HEK293 (cell line): ENCODE measurements around the gene NLRX1.

Experiments
- CTCF ChIA-PET: fragments of 350-600 bp; formaldehyde crosslinking; extraction: SDS; loops from one replicate; lab custom pipeline; 2021; ENCODE audit warnings: antibody characterized with exemption; lab: Yijun Ruan, JAX
- POLR2A ChIA-PET: fragments of 300-600 bp; formaldehyde crosslinking; extraction: SDS; loops from one replicate; lab custom pipeline; 2020; ENCODE audit warnings: antibody characterized with exemption, inconsistent platforms; lab: Yijun Ruan, JAX
- H3K27ac ChIP-seq: fragments of 200-500 bp; sonication (Bioruptor generic); 2 replicates; pipeline ENCODE4 v1.5.1; 2014; ENCODE audit warnings: low read depth, low read length, control low read depth, inconsistent platforms; ENCODE audit errors: extremely low read depth
- H3K36me3 ChIP-seq, 2 experiments: fragments of 200-500 bp in 1 of 2; sonication (Bioruptor generic) in 1 of 2; 1 replicate in 1 of 2; 2 replicates in 1 of 2; pipeline ENCODE4 v1.5.1; 2014 to 2017; ENCODE audit warnings: inconsistent platforms in 2 of 2, low read length in 2 of 2; ENCODE audit not compliant: control insufficient read depth in 2 of 2, insufficient read depth in 1 of 2
- H3K4me1 ChIP-seq: fragments of 200-500 bp; sonication (Bioruptor generic); 2 replicates; pipeline ENCODE4 v1.5.1; 2014; ENCODE audit warnings: mild to moderate bottlenecking, low read length, inconsistent platforms; ENCODE audit not compliant: control insufficient read depth, insufficient read depth
- H3K4me3 ChIP-seq: 2 replicates; pipeline ENCODE4 v1.5.1; 2011; ENCODE audit warnings: low read depth, mild to moderate bottlenecking, control low read depth, low read length, moderate library complexity
- H3K9me3 ChIP-seq: fragments of 200-500 bp; sonication (Bioruptor generic); 2 replicates; pipeline ENCODE4 v1.5.1; 2014; ENCODE audit warnings: low read depth, low read length, inconsistent platforms; ENCODE audit not compliant: control insufficient read depth, insufficient read depth
- BCL11A ChIP-seq: fragments of 450-650 bp; formaldehyde crosslinking; IDR thresholded peaks from 2 replicates; pipeline ENCODE4 v1.5.1; 2016; ENCODE audit warnings: low read depth, missing biosample characterization, missing genetic modification characterization
- EGR2 ChIP-seq: fragments of 450-650 bp; formaldehyde crosslinking; IDR thresholded peaks from 2 replicates; pipeline ENCODE4 v1.5.1; 2016; ENCODE audit warnings: low read depth, missing biosample characterization, missing genetic modification characterization
- KLF17 ChIP-seq: fragments of 450-650 bp; formaldehyde crosslinking; IDR thresholded peaks from 2 replicates; pipeline ENCODE4 v1.5.1; 2016; ENCODE audit warnings: missing biosample characterization, missing genetic modification characterization
- KLF8 ChIP-seq: fragments of 450-650 bp; formaldehyde crosslinking; IDR thresholded peaks from 2 replicates; pipeline ENCODE4 v1.5.1; 2016; ENCODE audit warnings: missing biosample characterization, missing genetic modification characterization
- ZBTB17 ChIP-seq: fragments of 450-650 bp; formaldehyde crosslinking; IDR thresholded peaks from 2 replicates; pipeline ENCODE4 v1.5.1; 2016; ENCODE audit warnings: missing biosample characterization, missing genetic modification characterization
- ZBTB20 ChIP-seq: fragments of 450-650 bp; formaldehyde crosslinking; IDR thresholded peaks from 2 replicates; pipeline ENCODE4 v1.5.1; 2016; ENCODE audit warnings: missing biosample characterization, missing genetic modification characterization
- ZBTB48 ChIP-seq: fragments of 450-650 bp; formaldehyde crosslinking; IDR thresholded peaks from 2 replicates; pipeline ENCODE4 v1.5.1; 2016; ENCODE audit warnings: missing biosample characterization, missing genetic modification characterization
- ZFHX2 ChIP-seq: fragments of 450-650 bp; formaldehyde crosslinking; conservative IDR thresholded peaks from 2 replicates; pipeline ENCODE4 v1.5.1; 2016; ENCODE audit warnings: missing biosample characterization, missing genetic modification characterization
- ZIC2 ChIP-seq: fragments of 450-650 bp; formaldehyde crosslinking; IDR thresholded peaks from 2 replicates; pipeline ENCODE4 v1.5.1; 2016; ENCODE audit warnings: missing biosample characterization, missing genetic modification characterization
- ZNF155 ChIP-seq: fragments of 450-650 bp; formaldehyde crosslinking; IDR thresholded peaks from 2 replicates; pipeline ENCODE4 v1.5.1; 2016; ENCODE audit warnings: missing biosample characterization, missing genetic modification characterization
- ZNF16 ChIP-seq: fragments of 450-650 bp; formaldehyde crosslinking; IDR thresholded peaks from 2 replicates; pipeline ENCODE4 v1.5.1; 2016; ENCODE audit warnings: low read depth, missing biosample characterization, missing genetic modification characterization
- ZNF341 ChIP-seq: fragments of 450-650 bp; formaldehyde crosslinking; IDR thresholded peaks from 2 replicates; pipeline ENCODE4; 2016; ENCODE audit warnings: low read depth, missing biosample characterization, missing genetic modification characterization
- ZNF362 ChIP-seq: fragments of 450-650 bp; formaldehyde crosslinking; IDR thresholded peaks from 2 replicates; pipeline ENCODE4 v1.5.1; 2016; ENCODE audit warnings: missing biosample characterization, missing genetic modification characterization
- ZNF398 ChIP-seq: fragments of 450-650 bp; formaldehyde crosslinking; IDR thresholded peaks from 2 replicates; pipeline ENCODE4 v1.5.1; 2017; ENCODE audit warnings: missing biosample characterization, missing genetic modification characterization
- ZNF48 ChIP-seq: fragments of 450-650 bp; formaldehyde crosslinking; IDR thresholded peaks from 2 replicates; pipeline ENCODE4 v1.5.1; 2016; ENCODE audit warnings: missing biosample characterization, missing genetic modification characterization
- ZNF558 ChIP-seq: fragments of 450-650 bp; formaldehyde crosslinking; IDR thresholded peaks from 2 replicates; pipeline ENCODE4 v1.5.1; 2016; ENCODE audit warnings: missing biosample characterization, missing genetic modification characterization
- ZNF639 ChIP-seq: fragments of 450-650 bp; formaldehyde crosslinking; IDR thresholded peaks from 2 replicates; pipeline ENCODE4 v1.5.1; 2016; ENCODE audit warnings: missing biosample characterization, missing genetic modification characterization
- ZSCAN18 ChIP-seq: fragments of 450-650 bp; formaldehyde crosslinking; IDR thresholded peaks from 2 replicates; pipeline ENCODE4 v1.5.1; 2016; ENCODE audit warnings: missing biosample characterization, missing genetic modification characterization
- ZSCAN4 ChIP-seq: fragments of 450-650 bp; formaldehyde crosslinking; IDR thresholded peaks from 2 replicates; pipeline ENCODE4 v1.5.1; 2017; ENCODE audit warnings: missing biosample characterization, missing genetic modification characterization
- ZSCAN5A ChIP-seq: fragments of 450-650 bp; formaldehyde crosslinking; IDR thresholded peaks from 2 replicates; pipeline ENCODE4 v1.5.1; 2016; ENCODE audit warnings: missing biosample characterization, missing genetic modification characterization

NLRX1 gene

GRCh38 chr11:119147604-119148333 is 20.8 kb upstream of the NLRX1 start (continued):
- no peak for TF ChIP-seq ZNF639 (tag by site-specific recombination)
- TF ChIP-seq, all 188 proteins: peak for 6

- Histone ChIP-seq H3K4me1 (no peaks in the 10 kb centered on the region), H3K4me3 (peak overlapping the region; percentile 56), H3K36me3 (peaks cover 0 to 6% of the 10 kb centered on the region in 2 experiments; a peak in 1 of 3 replicates), H3K27ac (no peak overlapping the region; the same call in 1 of the 2 replicates), H3K9me3 (no peaks in the 10 kb centered on the region)
- ChIA-PET POLR2A (interaction anchor here (1.0 to 1.8 kb wide), 2 partner anchors 21 to 168 kb away, joined by 3 to 6 read pairs; partner anchors contain the start of gene MCAM), CTCF (interaction anchor here (0.6 to 1.3 kb wide), 4 partner anchors 21 to 159 kb away, joined by 3 to 4 read pairs (median 4); no protein-coding TSS in a partner anchor)
- TF ChIP-seq ZSCAN5A (tag by site-specific recombination) (no peak), EGR2 (tag by site-specific recombination) (peak; percentile 30; the same call in 1 of the 2 replicates), ZNF155 (no peak), ZIC2 (tag by site-specific recombination) (peak; percentile 42), KLF17 (tag by site-specific recombination) (peak; percentile 10; the same call in 1 of the 2 replicates), KLF8 (tag by site-specific recombination) (no peak), ZBTB20 (tag by site-specific recombination) (no peak), BCL11A (tag by site-specific recombination) (no peak), ZFHX2 (tag by site-specific recombination) (peak; percentile 23; the same call in 1 of the 2 replicates), ZNF341 (tag by site-specific recombination) (peak; percentile 25; the same call in 1 of the 2 replicates), ZNF398 (peak; percentile 52), ZNF16 (tag by site-specific recombination) (no peak), ZSCAN4 (tag by site-specific recombination) (no peak), ZNF362 (tag by site-specific recombination) (no peak), ZBTB17 (tag by site-specific recombination) (no peak), ZSCAN18 (tag by site-specific recombination) (no peak), ZNF48 (tag by site-specific recombination) (no peak), ZBTB48 (tag by site-specific recombination) (peak; percentile 16; the same call in 1 of the 2 replicates), ZNF558 (tag by site-specific recombination) (no peak)
Observed at GRCh38 chr11:119148720-119149017, 19.9 kb upstream of the NLRX1 start.
